NCI-H446 treated with DMSO at 0.1 percent for 48 hours (cell line): ENCODE data around the gene MCM7.
"Not testable (repeated sequence)": the region's sequence is repeated elsewhere in the genome, so short reads cannot be mapped to it uniquely, and the experiment has no call there.

Experiments
- DNase-seq: peaks from one replicate; lab custom pipeline; 2025; lab: John Stamatoyannopoulos, UW

Gene MCM7

DNA sequence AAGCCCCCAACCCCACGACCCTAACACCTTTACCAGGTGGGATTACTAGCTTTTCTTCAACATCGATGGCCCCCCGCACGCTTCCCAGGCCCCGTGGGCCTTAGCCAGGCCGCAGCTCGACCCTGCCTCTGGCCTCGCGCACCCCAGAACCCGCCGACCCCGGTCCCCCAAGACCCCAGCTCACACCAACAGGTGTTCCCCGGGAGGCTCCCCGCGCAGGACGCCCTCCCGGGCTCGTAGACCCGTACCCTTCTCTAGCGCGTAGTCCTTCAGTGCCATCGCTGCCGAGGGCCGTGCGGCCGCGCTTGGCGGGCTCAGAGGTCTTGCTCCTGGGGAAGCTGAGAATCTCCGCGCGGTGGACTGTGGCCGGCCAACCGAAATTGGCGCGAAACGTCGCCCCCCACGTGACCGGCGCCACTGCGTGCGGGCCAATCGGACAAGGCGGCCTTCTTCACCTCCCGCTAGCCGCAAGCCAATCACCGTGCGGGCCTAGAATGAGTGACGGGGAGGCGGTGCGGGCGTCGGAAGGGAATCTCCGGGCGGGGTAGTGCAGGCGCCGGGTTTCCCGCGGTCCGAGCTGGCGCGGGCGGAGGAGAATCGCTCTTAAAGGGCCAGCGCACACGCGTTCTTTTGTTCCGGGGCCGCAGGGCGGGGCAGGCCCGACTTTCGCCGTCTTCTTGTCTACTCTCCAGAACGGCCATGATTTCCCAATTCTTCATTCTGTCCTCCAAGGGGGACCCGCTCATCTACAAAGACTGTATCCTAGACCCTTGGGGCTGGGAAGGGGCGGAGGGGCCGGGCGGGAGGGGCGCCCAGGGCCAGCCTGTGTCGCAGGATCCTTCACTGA lies at the start of gene MCM7, which contains the start of gene AP4M1:
Gene MCM7, minus strand, starts transcription at position 382 of the 847 bp plus-strand sequence. Its CDS starts 103 bp downstream, at position 279.
Gene AP4M1, plus strand, starts transcription at position 628 of the 847 bp plus-strand sequence. Its CDS starts 72 bp downstream, at position 700.
- peak; percentile 97 for DNase-seq

DNA sequence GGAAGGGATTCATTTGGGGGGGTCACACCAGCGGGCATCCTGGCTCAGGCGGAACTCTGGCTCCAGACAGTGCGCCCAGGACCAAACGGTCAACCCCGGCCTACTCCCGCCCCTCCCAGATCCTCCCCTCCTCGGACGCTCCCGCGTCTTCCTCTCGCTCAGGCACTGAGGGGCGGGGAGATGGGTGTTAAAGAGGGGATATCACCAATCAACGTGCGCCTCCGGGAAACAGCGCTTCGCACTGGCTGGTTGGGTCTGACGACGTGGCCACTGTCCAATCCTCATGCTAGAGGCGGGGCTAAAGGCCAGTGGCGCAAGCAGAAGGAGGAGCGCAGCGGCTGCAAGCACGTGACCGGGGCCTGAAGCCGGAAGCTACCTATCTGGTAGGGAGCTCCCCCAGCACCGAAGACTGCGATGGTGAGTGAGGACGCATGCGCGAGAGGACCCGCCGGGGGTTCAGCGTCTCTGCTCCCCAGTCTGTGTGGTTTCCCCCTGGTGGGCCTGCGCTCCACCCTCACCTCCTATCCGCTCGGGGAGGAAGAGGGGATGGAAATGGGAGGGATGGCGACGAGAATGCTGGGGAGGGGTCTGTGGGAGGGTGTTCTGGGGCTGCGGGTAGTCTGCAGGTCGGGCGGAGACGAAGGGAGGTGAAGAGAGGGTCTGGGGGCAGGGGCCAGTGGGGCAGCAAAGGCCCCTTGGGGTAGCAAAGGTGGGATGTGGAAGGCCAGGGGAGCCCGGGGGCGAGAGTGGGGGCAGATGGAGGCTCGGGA lies 47.5 kb upstream of the MCM7 start, which contains the start of gene LAMTOR4:
Gene LAMTOR4, plus strand, starts transcription at position 360 of the 770 bp plus-strand sequence. Its CDS starts 55 bp downstream, at position 415.
- DNase-seq = peak; percentile 97

DNA sequence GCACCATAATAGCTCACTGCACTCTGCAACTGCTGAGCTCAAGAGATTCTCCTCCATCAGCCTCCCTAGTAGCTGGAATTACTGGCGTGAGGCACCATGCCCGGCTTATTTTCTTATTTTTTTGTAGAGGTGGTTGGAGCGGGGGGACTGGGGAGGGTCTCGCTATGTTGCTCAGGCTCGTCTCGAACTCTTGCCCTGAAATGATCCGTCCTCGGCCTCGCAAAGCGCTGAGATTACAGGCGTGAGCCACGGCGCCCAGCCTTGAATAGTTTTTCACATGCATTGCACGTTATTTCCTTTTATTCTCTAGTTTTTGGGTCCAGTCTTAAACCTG lies 47.0 kb upstream of the MCM7 start:
- DNase-seq = no peak

DNA sequence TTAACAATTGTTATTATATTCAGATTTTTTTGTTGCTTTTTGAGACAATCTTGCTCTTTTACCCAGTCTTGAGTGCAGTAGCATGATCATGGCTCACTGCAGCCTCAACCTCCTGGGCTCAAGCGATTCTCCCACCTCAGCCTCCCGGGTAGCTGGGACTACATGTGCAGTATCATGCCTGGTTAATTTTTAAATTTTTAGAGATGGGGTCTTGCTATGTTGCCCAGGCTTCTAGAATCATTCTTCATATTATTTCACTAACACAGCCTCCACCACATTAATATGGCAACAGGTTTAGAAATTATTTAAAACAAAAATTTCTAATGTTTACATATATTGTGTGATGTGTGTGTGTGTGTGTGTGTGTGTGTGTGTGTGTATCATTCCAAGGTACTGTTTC lies 46.1 kb upstream of the MCM7 start:
- no peak for DNase-seq

DNA sequence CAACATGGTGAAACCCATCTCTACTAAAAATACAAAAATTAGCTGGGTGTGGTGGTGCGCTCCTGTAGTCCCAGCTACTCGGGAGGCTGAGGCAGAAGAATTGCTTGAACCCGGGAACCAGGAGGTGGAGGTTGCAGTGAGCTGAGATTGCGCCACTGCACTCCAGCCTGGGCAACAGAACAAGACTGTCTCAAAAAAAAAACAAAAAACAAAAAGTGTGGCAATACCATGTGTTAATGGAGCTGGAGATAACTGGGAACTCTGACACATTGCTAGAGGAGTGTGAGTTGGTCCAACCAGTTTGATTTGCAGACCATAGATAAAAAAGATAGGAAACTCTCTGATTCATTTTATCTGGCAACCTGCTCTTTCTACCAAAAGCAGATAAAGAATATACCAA lies 45.2 kb upstream of the MCM7 start:
- not testable (repeated sequence) for DNase-seq

DNA sequence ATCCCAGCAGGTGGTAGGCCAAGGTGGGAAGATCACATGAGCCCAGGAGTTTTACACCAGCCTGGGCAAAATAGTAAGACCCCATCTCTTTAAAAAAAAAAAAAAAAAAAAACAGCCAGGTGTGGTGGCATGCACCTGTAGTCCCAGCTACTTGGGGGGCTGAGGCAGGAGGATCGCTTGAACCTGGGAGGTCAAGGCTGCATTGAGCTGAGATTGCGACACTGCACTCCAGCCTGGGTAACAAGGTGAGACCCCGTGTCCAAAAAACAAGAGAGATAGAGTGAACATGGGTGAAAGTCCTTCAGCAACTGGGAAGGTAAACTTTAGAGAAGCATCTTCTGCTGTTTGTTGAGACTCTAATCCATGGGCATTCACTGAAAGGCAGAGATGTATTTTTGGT lies 41.3 kb upstream of the MCM7 start:
- no peak for DNase-seq

DNA sequence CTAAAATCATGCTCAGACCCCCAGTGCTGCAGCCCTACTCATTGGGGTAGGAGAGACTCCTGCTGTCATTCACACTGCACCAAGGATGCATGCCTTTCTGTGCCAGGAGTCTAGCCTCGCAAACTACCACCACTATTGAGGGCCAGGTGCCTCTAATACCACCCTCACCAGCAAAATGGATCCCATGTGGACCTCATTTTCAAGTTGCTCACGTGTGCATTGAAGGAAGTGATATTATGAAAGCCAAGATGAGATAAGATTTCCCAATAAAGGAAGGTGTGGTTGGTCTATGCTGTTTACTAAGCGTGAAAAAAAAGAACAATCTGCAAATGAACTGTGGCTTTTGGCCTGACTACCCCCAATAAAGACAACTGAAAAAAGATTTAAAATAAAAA lies 40.4 kb upstream of the MCM7 start:
- no peak for DNase-seq

DNA sequence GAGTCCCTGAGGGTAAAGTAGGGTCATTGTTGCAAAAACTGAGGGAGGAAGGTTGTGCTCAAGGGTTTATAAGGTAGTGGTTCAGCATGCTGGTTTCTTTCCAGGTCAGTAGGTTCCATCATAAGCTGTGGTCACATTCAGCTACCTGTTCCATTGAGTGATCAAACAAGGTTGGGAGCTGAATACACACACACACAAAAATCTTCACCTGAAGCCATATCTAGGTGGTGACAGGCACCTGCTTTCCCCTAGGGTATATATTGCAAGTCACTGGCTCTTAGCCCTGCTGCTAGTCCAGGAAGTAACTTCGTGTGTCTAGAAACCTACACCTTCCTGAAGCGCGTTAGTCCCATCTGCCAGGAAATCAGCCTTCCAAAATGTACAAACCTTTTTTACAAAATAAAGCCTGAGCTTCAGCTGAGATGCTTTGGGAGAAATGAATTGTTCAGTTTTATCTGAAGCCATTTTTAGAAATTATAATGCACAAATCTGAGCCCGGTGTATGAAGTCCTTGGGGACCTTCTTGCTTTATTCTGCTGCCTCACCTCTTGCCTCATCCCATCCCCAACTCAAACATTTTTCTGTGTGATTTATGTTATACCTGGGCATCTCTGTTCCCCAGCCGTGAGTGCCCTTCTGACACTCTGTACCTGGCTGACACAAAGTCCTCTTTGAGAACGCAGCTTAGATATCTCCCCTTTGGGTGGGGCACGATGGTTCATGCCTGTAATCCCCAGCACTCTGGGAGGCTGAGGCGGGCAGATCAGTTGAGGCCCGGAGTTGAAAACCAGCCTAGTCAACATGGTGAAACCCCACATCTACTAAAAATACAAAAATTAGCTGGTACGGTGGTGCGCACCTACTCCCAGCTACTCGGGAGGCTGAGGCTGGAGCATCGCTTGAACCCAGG lies 36.9 kb upstream of the MCM7 start:
- no peak for DNase-seq

DNA sequence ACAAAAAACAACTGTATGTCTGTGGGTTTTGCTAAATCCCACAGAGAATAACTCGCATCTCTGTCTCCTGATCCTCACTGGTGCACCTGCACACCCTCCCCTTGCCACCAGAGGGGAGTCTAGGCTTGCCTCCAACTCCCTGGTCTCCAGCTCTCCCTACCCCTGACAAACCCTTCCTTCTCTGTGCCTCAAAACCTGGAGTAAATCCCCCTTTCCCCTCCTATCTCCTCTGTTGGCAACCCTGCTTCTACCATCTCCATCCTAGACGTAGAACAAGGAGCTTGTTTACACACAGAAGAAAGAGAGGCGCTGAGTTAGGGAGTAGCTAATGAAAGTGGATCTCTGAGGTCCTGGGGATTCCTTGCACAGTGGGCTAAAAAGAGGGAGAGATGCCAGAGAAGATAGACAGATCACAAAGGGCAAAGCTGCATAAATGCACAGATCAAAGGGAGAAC lies 31.5 kb upstream of the MCM7 start:
- peak; percentile 16 for DNase-seq

DNA sequence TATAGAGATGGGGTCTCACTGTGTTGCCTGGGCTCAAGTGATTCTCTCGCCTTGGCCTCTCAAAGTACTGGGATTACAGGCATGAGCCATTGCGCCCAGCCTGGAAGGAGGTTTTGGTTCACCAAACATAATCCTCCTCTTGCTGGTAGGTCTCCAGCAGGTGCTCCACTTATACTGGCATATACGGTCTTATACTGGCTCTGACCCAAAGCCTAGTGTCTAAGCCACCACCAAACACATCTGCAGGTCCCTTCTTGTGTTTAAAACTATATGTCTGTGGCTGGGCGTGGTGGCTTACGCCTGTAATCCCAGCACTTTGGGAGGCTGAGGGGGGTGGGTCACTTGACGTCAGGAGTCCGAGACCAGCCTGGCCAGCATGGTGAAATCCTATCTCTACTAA lies 30.9 kb upstream of the MCM7 start:
- no peak for DNase-seq

DNA sequence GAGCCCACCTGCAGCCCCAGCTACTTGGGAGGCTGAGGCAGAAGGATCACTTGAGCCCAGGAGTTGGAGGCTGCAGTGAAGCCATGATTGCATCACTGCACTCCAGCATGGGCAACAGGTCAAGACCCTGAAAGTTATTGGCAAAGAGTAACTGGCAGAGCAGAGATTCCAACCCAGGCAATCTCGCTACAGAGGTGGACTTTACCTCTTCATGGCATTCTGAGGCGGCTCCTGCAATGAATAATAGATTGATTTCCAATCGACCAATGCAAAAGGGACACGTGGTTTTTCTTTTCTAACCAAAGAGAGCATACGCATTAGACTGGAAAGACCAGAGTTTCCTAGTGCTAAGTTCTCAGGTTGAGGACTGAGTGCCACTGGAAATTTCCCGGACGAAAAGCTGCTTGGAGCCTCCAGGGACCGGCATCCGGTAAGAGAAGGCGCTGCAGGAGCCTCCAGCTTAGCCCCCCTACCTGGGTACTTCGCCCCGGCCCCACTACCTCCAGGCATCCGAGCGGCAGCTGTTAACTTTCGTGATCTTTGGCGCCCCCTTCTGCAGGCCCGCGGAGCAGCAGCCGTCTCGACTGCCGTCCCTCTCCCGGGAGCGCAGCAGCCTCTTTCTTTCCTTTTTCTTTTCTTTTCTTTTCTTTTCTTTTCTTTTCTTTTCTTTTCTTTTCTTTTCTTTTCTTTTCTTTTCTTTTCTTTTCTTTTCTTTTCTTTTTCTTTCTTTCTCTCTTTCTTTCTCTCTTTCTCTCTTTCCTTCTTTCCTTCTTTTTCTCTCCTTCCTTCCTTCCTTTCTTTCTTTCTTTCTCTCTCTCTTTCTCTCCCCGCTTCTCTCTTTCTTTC lies 29.6 kb upstream of the MCM7 start:
- no peak for DNase-seq

DNA sequence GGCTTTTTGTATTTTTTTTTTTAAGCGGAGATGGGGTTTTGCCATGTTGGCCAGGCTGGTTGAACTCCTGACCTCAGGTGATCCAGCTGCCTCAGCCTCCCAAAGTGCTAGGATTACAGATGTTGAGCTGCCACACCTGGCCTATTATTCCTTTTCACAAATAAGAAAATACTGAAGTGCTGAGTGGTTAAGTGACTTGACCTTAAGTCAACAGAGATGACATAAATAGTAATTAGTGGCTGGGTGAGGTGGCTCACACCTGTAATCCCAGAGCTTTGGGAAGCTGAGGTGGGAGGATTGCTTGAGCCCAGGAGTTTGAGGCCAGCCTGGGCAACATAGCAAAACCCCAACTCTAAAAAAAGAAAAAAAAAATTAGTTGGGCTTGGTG lies 29.0 kb upstream of the MCM7 start:
- not testable (repeated sequence) for DNase-seq

DNA sequence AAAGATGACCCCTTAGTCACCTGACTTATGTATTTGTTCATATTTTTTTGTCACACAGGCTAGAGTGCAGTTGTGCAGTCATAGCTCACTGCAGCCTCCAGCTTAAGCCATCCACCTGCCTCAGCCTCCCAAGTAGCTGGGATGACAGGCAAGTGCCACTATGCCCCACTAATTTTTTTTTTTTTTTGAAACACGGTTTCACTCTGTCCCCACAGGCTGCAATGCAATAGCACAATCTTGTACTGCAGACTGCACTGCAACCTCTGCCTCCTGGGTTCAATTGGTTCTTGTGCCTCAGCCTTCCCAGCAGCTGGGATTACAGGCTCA lies 27.4 kb upstream of the MCM7 start:
- DNase-seq = no peak

DNA sequence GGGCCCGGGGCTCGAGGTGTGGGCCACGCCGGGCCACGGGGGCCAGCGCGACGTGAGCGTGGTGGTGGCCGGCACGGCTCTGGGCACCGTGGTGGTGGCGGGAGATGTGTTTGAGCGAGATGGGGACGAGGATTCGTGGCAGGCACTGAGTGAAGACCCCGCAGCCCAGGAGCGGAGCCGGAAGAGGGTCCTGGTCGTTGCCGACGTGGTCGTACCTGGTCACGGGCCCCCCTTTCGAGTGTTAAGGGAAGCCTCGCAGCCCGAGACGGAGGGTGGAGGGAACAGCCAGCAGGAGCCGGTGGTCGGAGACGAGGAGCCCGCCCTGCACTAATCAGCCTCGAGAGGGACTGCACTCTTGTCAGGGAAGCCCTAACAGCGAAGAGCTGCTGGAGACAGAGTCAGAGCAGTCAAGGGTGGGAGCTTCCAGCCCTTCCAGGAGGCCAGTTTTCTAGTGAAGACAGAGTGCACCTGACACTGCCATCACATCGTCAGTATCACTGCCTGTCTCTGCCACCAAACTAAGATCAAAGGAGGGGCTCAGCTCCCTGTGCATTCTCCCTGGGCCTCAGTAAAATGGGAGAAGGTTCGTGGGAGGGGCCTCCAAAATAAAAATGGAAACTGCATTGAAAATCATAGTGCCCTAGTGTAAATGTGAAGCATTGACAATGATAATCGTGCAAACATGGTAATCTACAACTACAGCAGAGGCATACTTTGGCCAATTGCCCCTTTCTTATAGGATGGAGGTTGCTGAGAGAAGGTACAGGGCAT lies 26.9 kb upstream of the MCM7 start:
- DNase-seq = no peak

DNA sequence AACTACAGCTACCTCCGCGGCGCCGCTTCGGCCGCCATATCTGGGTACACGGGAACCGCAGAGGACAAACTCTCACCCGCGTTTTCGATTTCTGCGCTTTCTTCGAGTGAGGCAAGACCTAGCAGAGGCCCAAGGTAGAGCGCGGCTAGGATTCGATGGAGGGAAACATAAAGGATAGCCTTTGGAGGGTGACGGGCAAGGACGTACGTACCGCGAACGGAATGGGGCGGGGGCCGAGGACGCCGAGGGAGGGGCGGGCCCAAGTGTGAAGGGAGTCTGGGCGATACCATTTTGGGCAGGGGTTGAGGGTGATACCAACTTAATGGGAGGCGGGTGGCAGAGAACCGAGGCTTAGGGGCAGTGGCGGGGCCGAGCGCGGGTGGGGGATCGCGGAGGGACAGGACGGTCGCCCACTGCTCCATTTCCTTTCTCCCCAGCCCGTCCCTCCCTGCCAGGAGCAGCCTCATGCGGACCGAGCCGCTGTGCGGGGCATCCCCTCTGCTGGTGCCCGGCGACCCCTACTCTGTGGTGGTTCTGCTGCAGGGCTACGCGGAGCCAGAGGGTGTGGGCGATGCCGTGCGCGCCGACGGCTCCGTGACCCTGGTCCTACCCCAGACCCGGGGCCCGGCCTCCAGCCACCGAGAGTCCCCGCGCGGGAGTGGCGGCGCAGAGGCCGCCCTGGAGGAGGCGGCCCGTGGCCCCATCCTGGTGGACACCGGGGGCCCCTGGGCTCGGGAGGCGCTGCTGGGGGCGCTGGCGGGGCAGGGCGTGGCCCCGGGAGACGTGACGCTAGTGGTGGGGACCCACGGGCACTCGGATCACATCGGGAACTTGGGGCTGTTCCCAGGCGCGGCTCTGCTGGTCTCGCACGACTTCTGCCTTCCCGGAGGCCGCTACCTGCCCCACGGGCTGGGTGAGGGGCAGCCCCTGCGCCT lies 26.0 kb upstream of the MCM7 start, which contains the start of gene MBLAC1:
Gene MBLAC1, plus strand, starts transcription at position 37 of the 935 bp plus-strand sequence. Its CDS starts 429 bp downstream, at position 466.
- peak; percentile 67 for DNase-seq

DNA sequence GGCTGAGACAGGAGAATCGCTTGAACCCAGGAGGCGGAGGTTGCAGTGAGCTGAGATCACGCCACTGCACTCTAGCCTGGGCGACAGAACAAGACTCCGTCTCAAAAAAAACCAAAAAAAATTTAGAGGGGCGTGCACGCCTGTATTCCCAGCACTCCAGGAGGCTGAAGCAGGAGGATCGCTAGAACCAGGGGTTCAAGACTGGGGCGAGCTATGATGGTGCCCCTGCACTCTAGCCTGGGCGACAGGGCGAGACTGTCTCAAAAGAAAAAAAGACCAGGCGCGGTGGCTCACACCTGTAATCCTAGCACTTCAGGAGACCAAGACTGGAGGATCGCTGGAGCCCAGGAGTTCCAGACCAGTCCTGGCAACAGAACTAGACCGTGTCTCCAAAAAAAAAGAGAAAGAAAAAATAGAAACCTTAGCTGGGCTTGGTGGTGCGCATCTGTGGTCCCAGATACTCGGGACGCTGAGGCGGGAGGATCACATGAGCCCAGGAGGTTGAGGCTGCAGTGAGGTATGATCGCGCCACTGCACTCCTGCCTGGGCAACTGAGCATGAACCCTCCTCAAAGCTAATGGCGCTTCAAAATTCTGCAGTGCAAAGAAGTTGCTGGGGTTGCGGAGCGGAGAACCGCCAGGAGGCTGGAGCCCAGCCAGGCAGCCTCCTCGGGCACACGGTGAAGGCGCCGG lies 25.2 kb upstream of the MCM7 start:
- DNase-seq = no peak

DNA sequence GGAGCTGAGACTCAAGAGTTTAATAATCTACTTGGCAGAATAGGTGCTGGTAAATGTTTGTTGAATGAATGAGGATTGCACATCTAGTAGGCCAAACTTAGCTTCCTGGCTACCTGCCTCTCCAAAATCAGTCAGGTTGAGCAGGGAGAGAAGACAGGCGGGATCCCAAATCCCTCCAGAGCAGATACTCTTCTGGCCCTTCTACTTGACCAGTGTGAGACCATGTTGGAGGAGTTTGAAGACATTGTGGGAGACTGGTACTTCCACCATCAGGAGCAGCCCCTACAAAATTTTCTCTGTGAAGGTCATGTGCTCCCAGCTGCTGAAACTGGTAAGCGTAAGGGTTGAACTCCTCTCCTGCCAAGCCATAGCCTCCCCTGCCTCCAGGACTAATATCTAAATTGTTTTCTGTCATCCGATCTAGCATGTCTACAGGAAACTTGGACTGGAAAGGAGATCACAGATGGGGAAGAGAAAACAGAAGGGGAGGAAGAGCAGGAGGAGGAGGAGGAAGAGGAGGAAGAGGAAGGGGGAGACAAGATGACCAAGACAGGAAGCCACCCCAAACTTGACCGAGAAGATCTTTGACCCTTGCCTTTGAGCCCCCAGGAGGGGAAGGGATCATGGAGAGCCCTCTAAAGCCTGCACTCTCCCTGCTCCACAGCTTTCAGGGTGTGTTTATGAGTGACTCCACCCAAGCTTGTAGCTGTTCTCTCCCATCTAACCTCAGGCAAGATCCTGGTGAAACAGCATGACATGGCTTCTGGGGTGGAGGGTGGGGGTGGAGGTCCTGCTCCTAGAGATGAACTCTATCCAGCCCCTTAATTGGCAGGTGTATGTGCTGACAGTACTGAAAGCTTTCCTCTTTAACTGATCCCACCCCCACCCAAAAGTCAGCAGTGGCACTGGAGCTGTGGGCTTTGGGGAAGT lies 23.4 kb upstream of the MCM7 start:
- DNase-seq = no peak
